ENCODE results near the gene PRKCE. TPM values are rescaled to one million over a fixed set of nuclear protein-coding genes. Genes with fewer than 3 reads are reported as not detected.

PRKCE gene
- total and polyA plus RNA-seq, 11 donors: 4.1 to 22.3 (median 16.2) TPM

DNA sequence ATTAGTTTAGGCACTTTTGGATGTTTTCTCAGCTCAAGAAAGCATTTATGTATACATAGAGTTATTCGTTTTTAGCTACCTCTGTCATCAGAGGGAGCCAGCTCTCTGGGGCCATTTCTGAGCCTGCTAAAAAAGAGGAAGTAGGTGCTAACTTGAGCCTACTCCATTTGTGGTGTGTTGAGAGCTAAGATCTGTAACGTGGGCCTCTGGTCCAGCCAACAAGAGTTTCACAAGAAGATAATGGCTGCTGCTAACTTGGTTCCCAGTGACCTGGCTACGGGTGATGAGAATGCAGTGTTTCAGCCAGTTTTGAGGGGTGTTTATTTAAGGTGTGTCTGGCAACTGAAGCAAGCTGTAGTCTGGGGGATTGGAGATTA lies 182.5 kb downstream of the PRKCE start:
- ATAC-seq: no peak
- no peak for DNase-seq
- no peak overlapping the region for H3K27ac ChIP-seq
- no peaks in the 10 kb centered on the region for H3K36me3 ChIP-seq
- H3K9me3 ChIP-seq: peaks cover 0 to 16% (median 10%) of the 10 kb centered on the region in 12 donors
- no peak for TF ChIP-seq POLR2A (IDR thresholded peaks at IDR 0.05)
- TF ChIP-seq, protein P1, sequence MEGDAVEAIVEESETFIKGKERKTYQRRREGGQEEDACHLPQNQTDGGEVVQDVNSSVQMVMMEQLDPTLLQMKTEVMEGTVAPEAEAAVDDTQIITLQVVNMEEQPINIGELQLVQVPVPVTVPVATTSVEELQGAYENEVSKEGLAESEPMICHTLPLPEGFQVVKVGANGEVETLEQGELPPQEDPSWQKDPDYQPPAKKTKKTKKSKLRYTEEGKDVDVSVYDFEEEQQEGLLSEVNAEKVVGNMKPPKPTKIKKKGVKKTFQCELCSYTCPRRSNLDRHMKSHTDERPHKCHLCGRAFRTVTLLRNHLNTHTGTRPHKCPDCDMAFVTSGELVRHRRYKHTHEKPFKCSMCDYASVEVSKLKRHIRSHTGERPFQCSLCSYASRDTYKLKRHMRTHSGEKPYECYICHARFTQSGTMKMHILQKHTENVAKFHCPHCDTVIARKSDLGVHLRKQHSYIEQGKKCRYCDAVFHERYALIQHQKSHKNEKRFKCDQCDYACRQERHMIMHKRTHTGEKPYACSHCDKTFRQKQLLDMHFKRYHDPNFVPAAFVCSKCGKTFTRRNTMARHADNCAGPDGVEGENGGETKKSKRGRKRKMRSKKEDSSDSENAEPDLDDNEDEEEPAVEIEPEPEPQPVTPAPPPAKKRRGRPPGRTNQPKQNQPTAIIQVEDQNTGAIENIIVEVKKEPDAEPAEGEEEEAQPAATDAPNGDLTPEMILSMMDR (IDR thresholded peaks at IDR 0.05): no peak
- H3K4me1 ChIP-seq: peaks cover 0 to 23% (median 0%) of the 10 kb centered on the region in 12 donors
- H3K27me3 ChIP-seq: no peaks in the 10 kb centered on the region
- 66 to 79% (median 74%) methylated on average over 3 of the region's 3 CpGs for WGBS, 4 donors
- H3K4me3 ChIP-seq: no peak overlapping the region
- intact Hi-C loops (cut with DNase I): loop anchor here in 1 of 10 donors (5.0 kb wide), 1 partner anchor 48 kb away; no protein-coding TSS in a partner anchor

DNA sequence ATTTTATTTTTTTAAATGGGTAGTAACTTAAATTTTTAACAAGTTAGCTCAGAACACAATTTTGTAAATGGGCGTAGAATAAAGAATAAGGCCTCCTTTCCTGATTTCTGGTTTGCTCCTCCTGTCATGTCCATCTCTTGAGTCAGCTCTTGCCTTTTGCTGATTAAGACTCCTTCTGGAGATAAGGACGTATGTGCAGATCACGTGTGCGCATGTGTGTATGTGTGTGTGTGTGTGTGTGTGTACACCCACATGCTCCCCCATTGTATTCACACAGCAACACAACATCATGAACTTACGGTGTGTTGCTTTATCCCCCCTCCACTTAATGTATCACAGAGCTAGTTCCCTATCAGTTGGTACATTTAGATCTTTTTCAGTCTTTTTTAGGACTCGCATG lies 182.9 kb downstream of the PRKCE start:
- H3K36me3 ChIP-seq: no peaks in the 10 kb centered on the region
- H3K9me3 ChIP-seq: peaks cover 0 to 16% (median 10%) of the 10 kb centered on the region in 12 donors
- 88 to 96% (median 93%) methylated on average over 6 of the region's 6 CpGs for WGBS, 4 donors
- H3K27me3 ChIP-seq: no peaks in the 10 kb centered on the region
- H3K4me1 ChIP-seq: peaks cover 0 to 27% (median 4%) of the 10 kb centered on the region in 12 donors
- no peak for TF ChIP-seq POLR2A (IDR thresholded peaks at IDR 0.05)
- TF ChIP-seq, protein P1 (IDR thresholded peaks at IDR 0.05): no peak
- H3K4me3 ChIP-seq: no peak overlapping the region
- DNase-seq (no peak), ATAC-seq (no peak)
- intact Hi-C loops (cut with DNase I): loop anchor here in 1 of 10 donors (5.0 kb wide), 1 partner anchor 48 kb away; no protein-coding TSS in a partner anchor
- no peak overlapping the region for H3K27ac ChIP-seq

DNA sequence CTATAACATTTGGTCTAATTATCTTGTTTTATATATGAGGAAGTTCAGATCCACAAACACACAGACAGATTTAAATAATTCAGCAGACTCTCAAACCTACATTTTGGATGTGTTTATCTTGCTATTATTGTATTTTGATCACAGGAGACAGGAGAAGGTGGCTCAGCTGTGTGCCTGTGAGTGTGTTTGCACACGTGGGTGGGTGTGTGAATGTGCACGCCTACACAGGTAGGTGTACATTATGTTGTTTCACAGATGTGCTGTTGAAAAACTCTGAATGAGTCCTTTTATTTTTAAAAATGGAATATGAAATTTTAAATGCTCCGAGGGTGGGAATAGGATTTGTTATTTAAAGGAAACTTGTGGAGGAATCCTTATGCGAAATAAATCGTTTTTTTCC lies 183.4 kb downstream of the PRKCE start:
- intact Hi-C loops (cut with DNase I): loop anchor here in 1 of 10 donors (5.0 kb wide), 1 partner anchor 47 kb away; no protein-coding TSS in a partner anchor
- H3K4me1 ChIP-seq: peaks cover 0 to 32% (median 9%) of the 10 kb centered on the region in 12 donors
- H3K9me3 ChIP-seq: peaks cover 0 to 16% (median 10%) of the 10 kb centered on the region in 12 donors
- no peaks in the 10 kb centered on the region for H3K27me3 ChIP-seq
- TF ChIP-seq POLR2A (IDR thresholded peaks at IDR 0.05): no peak
- TF ChIP-seq, protein P1 (IDR thresholded peaks at IDR 0.05): no peak
- H3K27ac ChIP-seq: no peak overlapping the region
- WGBS, 4 donors: 93 to 94% (median 94%) methylated on average over 5 of the region's 5 CpGs
- no peaks in the 10 kb centered on the region for H3K36me3 ChIP-seq
- ATAC-seq (no peak), DNase-seq (no peak)
- H3K4me3 ChIP-seq: no peak overlapping the region

DNA sequence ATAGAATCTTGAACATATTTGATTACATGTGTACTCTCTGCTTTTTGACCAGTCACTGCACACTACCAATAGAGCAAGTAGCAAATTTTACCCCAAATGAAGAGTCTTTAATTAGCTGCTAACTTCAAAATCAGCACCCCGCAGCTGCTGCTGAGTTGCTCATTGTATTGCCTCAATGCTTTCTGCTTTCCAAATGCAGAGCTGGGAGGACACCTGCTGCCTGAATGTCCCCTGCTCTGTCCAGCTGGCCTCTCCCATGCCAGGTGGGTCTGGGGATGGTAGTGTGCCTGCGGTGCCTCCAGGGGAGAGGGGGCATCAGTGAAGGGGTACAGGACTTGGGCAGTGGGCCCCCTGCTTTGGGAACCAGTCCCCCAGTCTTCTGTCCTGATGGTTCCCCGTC lies 184.8 kb downstream of the PRKCE start:
- no peaks in the 10 kb centered on the region for H3K27me3 ChIP-seq
- peaks cover 0 to 2% (median 0%) of the 10 kb centered on the region in 12 donors for H3K9me3 ChIP-seq
- 89 to 97% (median 92%) methylated on average over 3 of the region's 3 CpGs for WGBS, 4 donors
- no peak for TF ChIP-seq POLR2A (IDR thresholded peaks at IDR 0.05)
- TF ChIP-seq, protein P1 (IDR thresholded peaks at IDR 0.05): no peak
- ATAC-seq: no peak
- no peak for DNase-seq
- H3K4me1 ChIP-seq: peaks cover 0 to 41% (median 23%) of the 10 kb centered on the region in 12 donors
- H3K27ac ChIP-seq: no peak overlapping the region
- intact Hi-C loops (cut with DNase I): no loop called here
- H3K36me3 ChIP-seq: no peaks in the 10 kb centered on the region
- H3K4me3 ChIP-seq: no peak overlapping the region
